Muscle of back (tissue), 11 donors: ENCODE data around the gene SLC39A7. TPM values are rescaled to one million over a fixed set of nuclear protein-coding genes. Genes with fewer than 3 reads are reported as not detected.

Source experiments
- DNase-seq, 3 donors: peaks; one replicate each; pipeline versions ENCODE4 v3.0.0 to v3.0.0-alpha.2; 2013
- polyA plus RNA-seq, 10 donors: library from polyadenylated mRNA; unstranded; fragments of 120-200 nt; gene quantifications; one replicate each; pipeline ENCODE4 v1.2.1, GENCODE V29; 2013; ENCODE audit not compliant: insufficient read length in 10 of 10

Gene SLC39A7
- polyA plus RNA-seq, 10 donors: 68.5 to 115 (median 82.5) TPM

GRCh38 chr6:33169291-33170175 is 31.1 kb upstream of the SLC39A7 start:
- DNase-seq: no peak

- no peak for DNase-seq
Observed at GRCh38 chr6:33170176-33171015, 30.3 kb upstream of the SLC39A7 start.

- no peak for DNase-seq
Observed at GRCh38 chr6:33171016-33171879, 29.4 kb upstream of the SLC39A7 start.

GRCh38 chr6:33171880-33172687 is 28.6 kb upstream of the SLC39A7 start:
- DNase-seq: no peak

- no peak for DNase-seq
Observed at GRCh38 chr6:33172688-33173534, 27.8 kb upstream of the SLC39A7 start.

- DNase-seq: no peak
Observed at GRCh38 chr6:33173535-33174180, 27.0 kb upstream of the SLC39A7 start.

- DNase-seq: no peak
Observed at GRCh38 chr6:33174784-33175183, 25.9 kb upstream of the SLC39A7 start.

GRCh38 chr6:33175436-33176069 is 25.1 kb upstream of the SLC39A7 start:
- DNase-seq: no peak

- no peak for DNase-seq
Observed at GRCh38 chr6:33176906-33177305, 23.8 kb upstream of the SLC39A7 start.

- DNase-seq: no peak
Observed at GRCh38 chr6:33177552-33178446, 22.9 kb upstream of the SLC39A7 start.

- no peak for DNase-seq
Observed at GRCh38 chr6:33178755-33179475, 21.8 kb upstream of the SLC39A7 start.

- no peak for DNase-seq
Observed at GRCh38 chr6:33181141-33181540, 19.5 kb upstream of the SLC39A7 start.

GRCh38 chr6:33183071-33183683 is 17.5 kb upstream of the SLC39A7 start:
- no peak for DNase-seq

- DNase-seq: no peak
Observed at GRCh38 chr6:33185190-33185589, 15.5 kb upstream of the SLC39A7 start.

- no peak for DNase-seq
Observed at GRCh38 chr6:33185654-33186187, 14.9 kb upstream of the SLC39A7 start.

- no peak for DNase-seq
Observed at GRCh38 chr6:33187809-33188208, 12.9 kb upstream of the SLC39A7 start.
